Airway epithelial cell (primary cell): ENCODE measurements around the gene LCT. TPM values are rescaled to one million over a fixed set of nuclear protein-coding genes. Genes with fewer than 3 reads are reported as not detected.

Experiments used
- total RNA-seq: library from RNA; depleted of rRNA; stranded (reverse); fragments of >200 nt; gene quantifications from 2 replicates; pipeline ENCODE4 v1.2.3, GENCODE V29; 2015

The LCT gene
- not detected in 2 replicates for total RNA-seq

GRCh38 chr2:135836596-135837270, at the start of gene LCT:
TSS of gene LCT (minus strand) at chr2:135837184. CDS start at chr2:135837169, 15 bp downstream.

GRCh38 chr2:135876066-135876711, 39.2 kb upstream of the LCT start, which contains the start of gene MCM6:
TSS of gene MCM6 (minus strand) at chr2:135876443. CDS start at chr2:135876365, 78 bp downstream.

GRCh38 chr2:135741395-135742324, 95.3 kb downstream of the LCT start, which contains the start of gene UBXN4:
TSS of gene UBXN4 (plus strand) at chr2:135741855. CDS start at chr2:135741930, 75 bp downstream.

Other genes starting within 250 kb of the LCT start
- gene UBXN4, start 95.3 kb downstream of the LCT start, total RNA-seq, result 33.1 and 43.9 TPM in 2 replicates
- 22.5 and 33.1 TPM in 2 replicates for gene MCM6, start 39.3 kb upstream of the LCT start, total RNA-seq
- gene DARS1, start 148.4 kb upstream of the LCT start, total RNA-seq, result 71.8 and 81.7 TPM in 2 replicates